Endometrium (tissue), 2 donors: ENCODE data around the gene MCHR2.

Experiments
- FAIRE-seq: peaks from 2 replicates; lab custom pipeline; 2012; peaks lifted over from hg19 to GRCh38; lab: Jason Lieb, UNC
- donor health status: control.
- donor health status: control.

MCHR2 gene

DNA sequence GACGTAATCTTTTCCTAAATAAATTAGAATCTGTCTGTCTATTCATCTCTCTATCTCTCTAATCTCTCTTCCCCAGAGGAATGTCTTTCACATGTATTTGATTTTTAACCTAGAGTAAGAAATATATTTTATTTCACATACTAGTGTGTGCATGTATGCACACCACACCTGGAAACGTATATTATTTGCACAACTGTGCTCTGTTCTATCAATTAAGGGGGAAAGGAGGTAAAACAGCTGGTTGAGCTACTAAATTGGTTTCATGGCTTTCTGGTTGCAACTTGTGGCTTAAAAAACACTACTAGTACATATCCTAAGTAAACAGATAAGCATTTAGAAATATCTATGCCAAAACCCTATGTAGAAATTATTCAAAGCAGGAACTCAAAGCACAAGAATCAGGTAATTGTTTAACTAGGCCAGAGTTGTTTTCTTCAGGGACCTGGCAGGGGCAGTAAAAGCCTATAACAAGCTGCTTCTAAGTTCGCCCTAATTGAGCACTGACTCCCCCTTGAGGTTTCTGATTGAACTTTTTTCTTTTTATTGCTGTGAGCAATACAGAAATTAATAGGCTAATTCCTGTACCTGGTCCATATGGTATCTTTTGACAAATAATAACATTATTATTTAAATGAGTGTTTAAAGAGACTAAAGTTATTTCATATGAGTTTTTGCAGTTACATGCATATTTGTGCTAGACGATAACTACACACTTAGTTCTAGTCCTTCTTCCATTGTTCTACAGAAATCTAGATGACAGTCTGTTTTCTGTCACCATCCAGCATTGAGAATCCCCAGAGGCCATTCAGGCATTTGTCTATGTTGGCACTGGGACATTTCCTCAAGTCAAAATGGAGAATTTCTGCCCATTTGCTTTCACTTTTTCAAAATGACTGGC lies 88.6 kb downstream of the MCHR2 start:
- peak; percentile 33 for FAIRE-seq

DNA sequence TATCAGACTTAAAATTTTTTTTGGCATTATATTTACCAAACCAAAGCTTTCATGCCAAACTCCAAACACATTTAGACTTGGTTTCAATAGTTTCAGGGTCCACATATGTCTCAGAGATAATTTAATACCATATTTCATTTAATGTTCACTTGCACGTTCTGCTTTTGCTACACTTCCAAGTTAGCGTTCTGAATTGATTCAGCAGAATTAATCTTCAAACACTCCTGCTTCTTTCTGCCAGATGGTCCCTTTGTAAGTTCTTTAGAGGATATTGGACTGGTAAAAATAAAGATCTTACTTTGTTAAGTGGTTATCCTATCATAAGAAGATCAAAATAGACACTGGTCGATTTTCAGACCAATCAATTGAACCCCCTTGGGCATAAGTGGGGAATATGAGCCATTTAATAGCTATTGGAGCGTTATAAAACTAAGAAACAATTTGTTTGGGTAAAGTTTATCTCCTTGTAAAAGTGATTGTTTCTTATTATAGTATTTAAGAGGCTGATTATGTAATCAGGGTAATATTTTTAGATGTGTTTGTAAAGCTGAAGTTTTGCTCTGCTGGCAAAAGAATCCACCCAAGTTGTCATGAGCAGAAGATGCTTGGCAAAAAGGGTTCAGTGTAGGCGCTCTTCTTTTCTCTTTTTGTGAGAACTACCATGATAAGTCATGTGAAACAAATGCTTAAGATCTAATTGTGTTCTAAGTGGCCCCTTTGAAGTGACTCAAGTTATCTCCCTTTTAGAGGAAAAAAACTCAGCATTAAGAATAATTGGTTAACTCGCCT lies 92.2 kb downstream of the MCHR2 start:
- no peak for FAIRE-seq

DNA sequence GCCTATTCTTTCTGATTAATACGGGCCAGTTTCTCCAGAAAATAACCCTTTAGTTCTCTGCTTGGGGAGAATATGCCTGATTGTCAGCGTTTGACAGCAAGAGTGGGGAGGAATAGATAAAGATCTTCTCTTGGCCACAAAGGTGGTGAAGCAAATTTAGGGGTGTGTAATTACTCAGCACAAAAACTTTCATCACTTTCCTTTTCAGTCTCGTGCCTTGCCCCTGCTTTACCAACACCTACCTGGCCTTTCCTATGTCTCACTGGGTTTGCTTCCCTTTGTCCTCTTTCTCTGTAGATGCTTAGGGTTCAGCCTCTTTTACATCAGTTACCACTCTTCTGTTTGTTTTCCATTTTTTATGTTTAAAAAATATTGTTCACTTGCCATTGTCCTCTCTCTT lies 99.2 kb downstream of the MCHR2 start:
- FAIRE-seq: no peak

DNA sequence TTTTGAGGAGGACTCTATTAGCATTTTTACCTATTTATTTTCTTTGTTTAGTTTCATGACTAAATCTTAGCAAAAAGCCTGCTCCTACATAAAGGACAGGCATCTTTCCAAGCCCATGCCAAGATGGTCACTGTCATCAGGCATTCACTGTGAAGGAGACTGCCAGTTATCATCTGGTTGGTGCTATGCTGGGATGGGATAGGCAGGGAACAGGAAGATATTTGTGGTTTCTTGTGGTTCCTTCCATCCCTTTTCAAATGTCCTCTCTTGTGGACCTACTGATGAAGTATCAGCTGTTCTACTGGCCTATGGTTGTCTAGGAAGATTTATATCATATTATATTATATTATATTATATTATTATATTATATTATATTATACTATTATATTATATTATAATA lies 107.0 kb downstream of the MCHR2 start:
- FAIRE-seq: no peak

DNA sequence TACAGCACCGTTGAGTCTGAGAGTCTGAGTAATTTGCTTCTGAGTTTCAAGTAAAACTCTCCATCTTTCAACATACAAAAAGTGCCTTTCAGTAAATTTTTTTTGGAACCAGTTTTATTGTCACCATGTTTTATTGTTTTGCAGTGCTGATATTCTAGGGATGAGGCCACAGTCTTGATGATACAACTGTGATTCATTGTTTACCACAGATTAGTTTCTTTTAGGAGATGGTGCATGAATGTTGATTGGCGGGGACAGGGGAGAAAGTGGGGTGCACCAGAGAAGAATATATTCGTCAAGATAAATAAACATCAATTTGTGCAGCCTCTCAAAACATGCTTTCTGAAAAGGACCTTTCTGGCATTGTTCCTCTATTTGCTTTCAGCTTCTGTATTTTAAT lies 109.0 kb downstream of the MCHR2 start:
- no peak for FAIRE-seq

DNA sequence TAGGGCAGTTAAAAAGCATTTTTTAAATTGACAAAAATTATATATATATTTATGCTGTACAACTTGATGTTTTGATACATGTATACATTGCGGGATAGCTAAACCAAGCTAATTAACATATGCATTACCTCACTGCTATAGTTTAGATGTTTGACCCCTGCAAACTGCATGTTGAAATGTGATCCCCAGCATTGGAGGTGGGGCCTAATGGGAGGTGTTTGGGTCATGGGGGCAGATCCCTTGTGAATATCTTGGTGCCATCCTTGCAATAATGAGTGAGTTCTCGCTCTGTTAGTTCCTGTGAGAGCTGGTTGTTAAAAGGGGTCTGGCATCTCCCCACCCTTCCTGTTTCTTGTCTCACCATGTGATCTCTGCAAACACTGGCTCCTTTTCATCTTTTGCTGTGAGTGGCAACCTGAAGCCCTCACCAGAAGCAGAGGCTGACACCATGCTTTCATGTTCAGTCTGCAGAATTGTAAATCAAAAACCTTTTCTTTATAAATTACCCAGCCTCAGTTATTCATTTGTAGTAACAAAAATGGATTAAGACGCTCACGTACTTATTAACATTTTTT lies 111.8 kb downstream of the MCHR2 start:
- no peak for FAIRE-seq

DNA sequence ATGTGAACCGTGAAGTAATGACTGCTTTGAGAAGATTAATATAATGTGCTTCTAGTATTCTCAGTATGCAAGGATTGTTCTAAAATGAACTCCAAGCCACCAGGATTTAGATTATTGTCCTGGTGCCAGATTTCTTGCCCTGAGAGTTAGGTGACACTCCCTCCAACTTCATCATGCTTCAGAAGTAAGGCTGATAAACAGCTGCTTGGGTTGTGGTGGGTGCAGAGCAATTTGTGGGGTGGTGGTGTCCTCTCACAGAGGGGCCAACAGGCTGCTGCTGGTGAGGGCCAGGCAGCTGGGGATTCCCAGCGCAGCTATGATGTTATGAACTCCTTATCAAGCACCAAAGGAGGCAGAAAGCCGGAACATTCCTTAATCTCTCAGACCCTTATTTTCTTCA lies 114.6 kb downstream of the MCHR2 start:
- no peak for FAIRE-seq

DNA sequence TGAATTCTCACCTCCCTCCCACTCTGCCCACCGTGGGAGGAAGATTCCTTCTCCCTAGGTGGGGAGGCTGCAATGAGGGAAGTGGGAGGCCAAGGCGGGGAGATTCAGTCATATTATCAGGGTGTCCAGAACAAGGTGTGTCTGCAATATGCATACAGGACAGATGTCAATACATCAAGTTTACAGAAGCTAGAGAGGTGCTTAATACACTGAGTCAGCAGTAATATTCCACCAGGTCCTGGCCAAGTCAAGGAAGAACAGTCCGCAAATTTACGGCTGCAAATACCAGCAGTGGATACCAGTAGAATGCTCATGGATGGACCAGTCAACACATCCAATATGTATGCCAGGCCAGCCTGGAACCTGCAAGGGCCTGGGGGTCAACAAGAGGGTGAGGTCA lies 119.0 kb downstream of the MCHR2 start:
- FAIRE-seq: no peak

DNA sequence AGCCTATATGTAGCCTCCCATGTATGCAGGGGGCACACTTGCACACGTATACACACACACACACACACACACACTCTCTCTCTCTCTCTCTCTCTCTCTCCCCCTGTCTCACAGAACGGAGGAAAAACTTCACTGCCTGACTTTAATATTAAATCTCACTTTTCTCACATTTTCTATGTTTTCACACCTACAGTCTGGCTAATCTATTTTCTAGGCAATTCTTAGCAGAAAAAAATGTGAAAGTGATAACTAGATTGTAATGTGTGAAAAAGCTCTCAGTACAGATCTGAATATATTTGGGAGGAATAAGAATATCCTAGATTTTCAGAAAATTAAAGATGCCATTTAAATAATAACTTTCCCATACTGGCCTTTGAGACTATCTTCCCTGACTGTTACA lies 120.9 kb downstream of the MCHR2 start:
- no peak for FAIRE-seq

DNA sequence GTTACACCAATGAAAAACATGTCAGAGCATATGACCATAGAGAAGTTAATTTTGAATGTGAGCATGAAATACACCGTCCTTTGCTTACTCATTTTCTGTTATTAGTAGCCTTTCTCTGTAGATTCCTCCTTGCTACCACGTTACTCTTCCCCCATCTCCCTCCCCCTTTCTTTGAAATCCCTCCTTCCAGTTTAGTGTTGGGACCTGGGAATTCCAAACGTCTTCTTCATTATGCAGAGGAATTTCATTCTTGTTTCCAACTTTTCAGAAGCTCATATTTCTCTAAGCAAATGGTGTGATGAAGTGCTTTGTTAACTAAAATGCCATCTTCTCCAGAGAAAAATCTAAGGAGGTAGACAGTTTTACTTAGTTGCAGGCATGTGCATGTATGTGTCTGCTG lies 122.4 kb downstream of the MCHR2 start:
- FAIRE-seq: no peak
